GM12891 (cell line): ENCODE data around the gene AXIN1.
"Not testable (repeated sequence)": the region's sequence is repeated elsewhere in the genome, so short reads cannot be mapped to it uniquely, and the experiment has no call there.

Source experiments
- POLR2A ChIP-seq: IDR thresholded peaks from 2 replicates; pipeline ENCODE4 v1.6.1; 2011; ENCODE audit warnings: low read depth, low read length, control low read depth
- POU2F2 ChIP-seq: IDR thresholded peaks from 2 replicates; pipeline ENCODE4 v1.6.1; 2011; ENCODE audit warnings: low read depth, mild to moderate bottlenecking, control low read depth, low read length, moderate library complexity

DNA sequence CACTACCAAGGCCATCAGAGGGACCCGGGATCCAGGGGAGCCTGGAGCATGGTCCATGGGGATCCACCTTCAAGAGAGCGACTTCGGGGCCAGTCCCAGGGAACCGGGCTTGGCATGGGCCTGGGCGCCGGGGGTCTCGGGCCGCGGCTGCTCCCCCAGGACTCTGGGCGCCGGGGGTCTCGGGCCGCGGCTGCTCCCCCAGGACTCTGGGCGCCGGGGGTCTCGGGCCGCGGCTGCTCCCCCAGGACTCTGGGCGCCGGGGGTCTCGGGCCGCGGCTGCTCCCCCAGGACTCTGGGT is 10.1 kb upstream of the AXIN1 start:
- not testable (repeated sequence) for TF ChIP-seq POU2F2, POLR2A
